HG02763 (cell line): Measurements from ENCODE around the gene SHC1.

Experiments used
- ATAC-seq: cut with Tn5 transposase; IDR thresholded peaks from one replicate; pipeline ENCODE4 v1.9.1; 2021; ENCODE audit warnings: mild to moderate bottlenecking, moderate library complexity; ENCODE audit not compliant: unreplicated experiment

SHC1 gene

GRCh38 chr1:154940651-154941194 lies 29.8 kb downstream of the SHC1 start:
- no peak for ATAC-seq

GRCh38 chr1:154940213-154940560 lies 30.4 kb downstream of the SHC1 start:
- no peak for ATAC-seq

GRCh38 chr1:154938604-154939399 lies 31.7 kb downstream of the SHC1 start:
- ATAC-seq, result no peak

GRCh38 chr1:154937988-154938386 lies 32.6 kb downstream of the SHC1 start:
- no peak for ATAC-seq

- peak; percentile 56 for ATAC-seq
Observed at GRCh38 chr1:154937085-154937987, 33.2 kb downstream of the SHC1 start.

GRCh38 chr1:154936555-154937084 lies 33.9 kb downstream of the SHC1 start, which contains the start of gene PMVK:
Gene PMVK, minus strand, starts transcription at chr1:154936719. Its CDS starts 34 bp downstream, at chr1:154936685.
- peak; percentile 67 for ATAC-seq

- no peak for ATAC-seq
Observed at GRCh38 chr1:154935749-154936554, 34.6 kb downstream of the SHC1 start.

- ATAC-seq, result no peak
Observed at GRCh38 chr1:154934358-154934948, 36.1 kb downstream of the SHC1 start.

- ATAC-seq, result no peak
Observed at GRCh38 chr1:154931940-154932487, 38.5 kb downstream of the SHC1 start.

GRCh38 chr1:154926201-154926600 lies 44.3 kb downstream of the SHC1 start:
- ATAC-seq, result no peak

GRCh38 chr1:154925335-154926170 lies 45.0 kb downstream of the SHC1 start:
- ATAC-seq, result no peak

- no peak for ATAC-seq
Observed at GRCh38 chr1:154923695-154924094, 46.9 kb downstream of the SHC1 start.

- ATAC-seq, result no peak
Observed at GRCh38 chr1:154913273-154913672, 57.3 kb downstream of the SHC1 start.

GRCh38 chr1:154912755-154913154 lies 57.8 kb downstream of the SHC1 start:
- no peak for ATAC-seq
